HG02642 (cell line): ENCODE data around the gene CNMD.

ENCODE experiments used
- ATAC-seq: cut with Tn5 transposase; IDR thresholded peaks from one replicate; pipeline ENCODE4 v1.9.1; 2021; ENCODE audit warnings: mild to moderate bottlenecking; ENCODE audit not compliant: unreplicated experiment, poor library complexity

CNMD gene

DNA sequence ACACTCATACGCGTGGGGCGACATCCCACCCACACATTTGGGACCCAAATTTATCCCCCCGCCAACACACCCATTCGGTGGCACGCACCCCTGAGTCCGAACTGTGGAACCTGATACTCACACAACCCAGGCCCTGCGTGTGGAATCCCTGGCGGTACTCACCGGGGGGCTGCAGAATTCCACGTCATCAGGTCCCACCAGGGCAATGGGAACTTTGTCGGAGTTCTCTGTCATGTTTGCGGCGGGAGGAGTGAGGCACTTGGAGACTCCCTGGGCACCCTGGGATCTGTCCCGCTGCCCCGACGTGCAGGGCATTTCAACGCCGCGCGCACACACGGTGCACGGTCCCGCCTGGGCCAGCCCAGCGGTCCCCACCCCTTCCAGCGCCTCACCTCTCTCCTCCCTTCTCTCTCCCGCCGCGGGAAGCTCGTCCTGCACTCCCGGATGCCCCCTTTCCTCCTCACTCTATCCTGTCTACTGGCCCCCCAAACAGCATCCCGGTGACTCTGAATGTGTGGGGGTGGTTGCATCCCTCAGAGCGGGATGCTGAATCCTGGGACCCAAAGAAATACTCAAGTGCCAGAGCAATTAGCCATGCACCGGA lies at the start of gene CNMD:
Gene CNMD (minus strand): TSS at position 353 of the 604 bp plus-strand sequence. CDS start 119 bp downstream, at position 234.
- no peak for ATAC-seq

DNA sequence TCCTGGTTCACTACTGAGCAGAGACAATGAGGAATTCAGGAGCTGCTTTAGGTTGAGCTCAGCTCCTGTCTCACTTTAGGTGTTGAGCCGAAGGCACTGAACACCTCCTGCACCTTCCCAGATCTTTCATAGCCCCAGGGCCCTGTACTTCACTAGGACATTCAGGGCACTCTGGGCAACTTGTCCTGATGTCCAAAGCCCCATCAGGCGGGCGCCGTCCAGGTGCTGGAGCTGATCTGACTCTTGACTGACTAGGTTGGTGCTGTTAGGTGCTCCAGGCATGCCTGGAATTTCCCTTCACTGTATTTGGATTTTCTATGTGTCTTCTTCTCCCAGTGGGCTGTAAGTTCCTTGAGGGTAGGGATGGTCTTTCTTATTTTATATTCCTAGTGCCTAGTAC lies 48.4 kb upstream of the CNMD start:
- ATAC-seq = no peak

DNA sequence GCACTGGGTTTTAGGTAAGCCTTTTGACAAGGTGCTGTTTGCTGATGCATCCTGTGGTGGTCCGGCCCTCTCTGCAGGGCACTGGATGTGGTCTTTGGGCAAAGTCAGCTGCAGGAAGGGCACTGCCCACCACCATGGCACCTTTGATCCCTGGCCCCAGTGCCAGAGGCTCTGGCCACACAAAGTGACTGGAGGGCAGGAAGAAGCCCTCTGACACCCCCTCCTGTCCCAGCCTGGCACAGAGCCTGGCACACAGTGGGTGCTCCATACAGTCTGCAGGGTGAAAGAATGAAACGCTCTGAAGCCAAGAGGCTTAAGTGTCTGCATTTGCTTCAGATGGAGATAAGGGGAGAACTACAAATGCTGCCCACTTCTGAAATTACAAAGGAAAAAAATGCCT lies 47.6 kb upstream of the CNMD start:
- no peak for ATAC-seq

DNA sequence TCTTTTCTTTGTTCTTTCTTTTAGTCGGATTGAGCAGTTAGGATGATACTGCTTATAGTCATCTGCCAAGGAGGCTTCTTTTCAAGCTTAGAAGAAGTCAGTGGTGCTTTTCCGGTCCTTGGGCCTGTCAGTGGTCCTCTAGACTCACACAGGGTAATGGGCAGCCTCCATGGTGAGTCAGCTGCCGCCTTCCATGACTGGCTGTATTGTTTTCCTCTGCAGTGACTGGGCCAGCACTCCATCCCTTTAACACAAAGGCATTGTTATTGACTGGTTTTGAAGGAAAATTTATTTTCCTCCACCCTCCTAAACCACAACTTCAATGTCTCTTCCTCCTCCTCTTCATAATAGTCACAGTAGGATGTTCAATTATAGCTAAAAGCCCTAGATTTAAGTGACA lies 47.1 kb upstream of the CNMD start:
- no peak for ATAC-seq

DNA sequence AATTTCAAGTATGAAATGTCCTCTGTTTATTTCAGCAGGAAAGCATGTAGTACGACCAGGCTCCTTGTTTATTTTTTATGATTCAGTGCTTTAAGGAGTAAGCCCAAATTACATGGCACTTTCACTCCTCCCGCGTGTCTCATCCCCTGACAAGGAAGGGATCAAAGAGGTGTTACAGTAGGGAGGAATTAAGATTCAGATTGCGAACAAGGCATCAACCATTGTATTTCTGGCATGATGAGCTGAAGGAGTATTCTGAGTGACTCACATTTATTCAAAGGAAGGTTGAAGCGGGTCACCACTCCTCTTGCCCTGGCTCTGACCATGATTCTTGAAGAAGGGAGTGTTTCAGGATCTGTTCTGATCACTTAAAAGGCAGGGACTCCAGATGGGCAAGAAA lies 46.1 kb upstream of the CNMD start:
- no peak for ATAC-seq

DNA sequence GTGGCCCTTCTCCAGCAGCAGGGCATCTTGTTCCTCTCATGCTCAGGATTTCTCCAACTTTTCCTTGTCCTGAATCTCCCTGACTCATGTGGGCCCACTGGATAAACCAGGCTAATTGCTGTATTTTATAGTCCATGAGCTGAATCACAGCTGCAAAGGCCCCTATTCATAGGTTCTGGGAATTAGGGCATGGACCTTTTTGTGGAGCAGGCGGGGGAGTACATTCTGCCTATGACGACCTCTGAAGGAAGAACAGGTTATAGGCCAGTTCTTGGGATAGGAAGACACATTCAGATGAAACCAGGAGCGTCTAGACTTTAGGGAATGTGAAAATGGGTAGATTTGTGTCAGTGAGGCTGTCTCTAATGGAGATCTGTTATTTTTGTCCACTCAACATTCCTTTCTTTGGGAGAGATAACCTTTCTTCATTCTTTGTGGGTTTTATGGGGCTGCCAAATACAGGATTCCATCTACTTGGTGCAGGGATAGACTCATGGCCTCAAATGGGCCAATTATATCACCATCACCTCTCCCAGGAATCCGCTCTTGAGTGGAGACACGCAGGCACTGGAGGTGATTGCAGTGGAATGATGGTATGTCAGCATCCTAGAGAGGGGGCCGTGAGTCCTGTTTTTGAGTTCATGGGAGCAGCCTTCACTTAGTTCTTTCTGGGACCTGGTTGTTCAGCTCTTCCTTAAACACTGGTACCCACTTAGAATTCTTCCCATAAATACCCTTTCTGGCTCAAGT lies 45.1 kb upstream of the CNMD start:
- no peak for ATAC-seq

DNA sequence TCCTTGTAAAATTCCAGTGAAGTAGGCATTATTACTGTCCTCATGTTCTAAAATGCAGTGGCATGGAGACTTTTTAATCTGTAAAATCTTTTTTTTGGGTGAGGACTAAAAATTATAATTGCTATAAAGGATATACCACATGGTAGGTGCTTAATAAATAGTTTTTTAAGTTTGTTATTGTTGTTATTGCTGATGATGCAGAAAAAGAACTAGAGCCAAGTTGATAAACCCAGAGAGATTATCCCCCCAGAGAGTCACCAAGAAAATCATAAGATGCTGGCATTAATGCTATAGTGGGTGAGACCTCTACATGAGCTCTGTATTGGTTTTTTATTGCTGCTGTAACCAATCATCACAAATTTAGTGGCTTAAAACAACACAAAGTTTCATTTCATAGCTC lies 44.3 kb upstream of the CNMD start:
- no peak for ATAC-seq

DNA sequence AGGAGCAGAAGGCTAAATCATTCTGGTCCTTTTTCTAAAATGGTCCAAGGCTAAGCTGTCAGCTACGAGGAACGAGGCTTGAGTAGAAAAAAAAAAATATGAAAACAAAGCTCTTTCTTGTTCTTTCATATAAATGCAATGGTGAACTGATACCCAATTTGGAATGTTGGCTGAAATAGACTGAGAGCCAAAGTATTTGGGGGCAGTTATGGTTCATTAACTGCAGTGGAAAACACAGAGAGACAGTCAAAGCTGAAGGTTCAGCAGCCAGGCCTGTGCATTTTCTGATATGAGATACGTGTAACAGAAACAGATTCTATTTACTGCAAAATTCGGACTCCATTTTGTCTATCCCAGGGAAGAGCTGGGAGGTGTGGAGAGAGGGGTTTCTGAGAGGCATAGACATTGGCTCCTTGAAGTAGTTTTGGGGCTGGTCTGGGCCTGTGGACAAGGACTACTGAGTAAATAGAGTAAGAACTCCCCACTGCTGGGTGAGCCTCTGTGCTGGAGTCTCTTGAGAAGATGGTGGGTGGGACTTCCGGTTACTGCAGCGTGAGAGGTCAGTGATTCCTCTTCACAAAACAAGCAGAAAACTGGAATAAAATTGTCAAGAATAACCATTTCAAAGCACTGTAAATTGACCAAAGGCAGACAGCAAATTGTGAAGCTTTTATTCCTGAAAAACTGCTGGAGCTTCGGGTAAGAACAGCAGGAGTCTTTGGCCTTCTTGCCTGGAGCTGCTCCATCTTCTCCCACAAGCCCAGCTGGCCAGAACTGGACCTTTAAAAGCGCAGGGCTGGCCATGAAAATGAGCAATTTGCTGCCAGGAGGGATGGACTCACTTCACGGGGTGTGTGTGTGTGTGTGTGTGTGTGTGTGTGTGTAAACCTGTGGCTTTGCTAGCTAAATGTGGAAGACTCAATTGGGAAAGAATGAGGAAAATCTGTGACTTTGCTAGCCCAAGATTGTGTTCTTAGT lies 43.1 kb upstream of the CNMD start:
- ATAC-seq = no peak

DNA sequence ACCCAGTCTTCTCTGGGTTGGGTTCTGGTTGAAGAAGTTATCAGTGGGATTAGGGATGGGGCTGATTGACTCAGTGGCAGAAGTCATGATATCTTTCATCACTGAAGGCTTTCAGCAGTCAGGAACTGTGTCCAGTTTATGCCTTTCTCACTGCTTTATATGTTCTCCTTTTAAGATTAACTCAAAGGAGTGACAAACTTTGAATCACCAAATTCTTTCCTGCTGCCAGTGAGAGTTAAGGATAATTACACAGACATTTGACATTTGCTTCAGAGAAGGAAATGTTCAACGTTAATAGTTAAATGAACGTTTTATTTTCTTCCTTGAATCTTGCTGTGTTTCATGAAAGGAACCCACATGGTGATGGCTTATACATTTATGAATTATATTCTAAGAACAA lies 41.0 kb upstream of the CNMD start:
- no peak for ATAC-seq

DNA sequence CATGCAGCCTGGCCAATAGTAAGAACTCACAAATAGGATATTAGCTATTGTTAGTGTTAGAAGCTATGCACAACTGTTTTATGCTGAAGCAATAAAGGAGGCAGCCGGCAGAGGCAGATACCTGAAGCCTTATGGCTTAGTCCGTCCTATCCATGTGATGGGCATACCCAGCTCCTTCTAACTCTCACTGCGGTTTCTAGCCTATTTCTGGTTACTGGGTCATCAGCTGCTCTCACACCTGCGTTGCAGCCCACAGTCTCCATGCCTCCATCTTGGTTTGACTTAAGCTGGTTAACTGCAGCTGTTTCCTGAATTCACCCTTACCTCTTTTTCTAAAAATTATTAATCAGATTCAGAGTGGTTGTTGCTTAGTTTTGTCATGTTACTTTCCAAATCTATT lies 40.5 kb upstream of the CNMD start:
- ATAC-seq = no peak

DNA sequence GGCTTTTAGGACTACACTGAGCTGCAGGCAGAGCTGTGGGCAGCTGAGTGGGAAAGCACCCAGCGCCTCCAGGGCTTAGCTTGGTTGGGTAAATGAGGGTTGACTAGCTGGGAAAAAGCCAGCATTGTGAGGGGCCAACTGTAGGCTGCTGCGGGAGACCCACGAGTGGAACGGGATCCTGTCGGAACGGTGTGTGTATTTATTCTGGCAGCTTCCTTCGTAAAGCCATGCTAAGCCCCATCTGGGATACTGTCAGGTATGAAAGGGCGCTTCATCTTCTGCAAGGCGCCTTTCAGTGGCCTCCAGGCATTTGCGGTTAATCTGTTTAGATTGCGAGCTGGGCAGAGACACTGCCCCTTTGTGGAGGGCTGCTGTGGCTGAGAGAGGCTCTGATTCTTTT lies 39.5 kb upstream of the CNMD start:
- ATAC-seq = no peak

DNA sequence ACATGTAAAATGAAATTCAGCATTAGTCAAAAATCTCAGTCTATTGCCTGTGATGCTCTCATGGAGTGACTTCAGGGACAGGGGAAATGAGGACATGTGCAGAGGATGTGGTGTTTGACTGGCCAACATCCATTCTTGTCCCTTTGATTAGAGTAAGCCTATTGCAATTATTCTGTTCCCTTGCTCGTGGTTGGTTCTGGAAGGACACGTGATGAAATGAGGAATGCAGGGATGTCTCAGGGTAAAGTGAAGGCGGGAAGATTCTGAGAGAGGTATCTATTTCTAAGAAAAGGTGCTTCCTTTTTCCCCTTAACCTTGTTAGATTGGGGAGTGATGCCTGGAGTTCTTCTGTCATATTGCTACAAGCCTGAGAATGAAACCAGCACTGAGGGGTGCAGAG lies 37.1 kb upstream of the CNMD start:
- ATAC-seq = no peak

DNA sequence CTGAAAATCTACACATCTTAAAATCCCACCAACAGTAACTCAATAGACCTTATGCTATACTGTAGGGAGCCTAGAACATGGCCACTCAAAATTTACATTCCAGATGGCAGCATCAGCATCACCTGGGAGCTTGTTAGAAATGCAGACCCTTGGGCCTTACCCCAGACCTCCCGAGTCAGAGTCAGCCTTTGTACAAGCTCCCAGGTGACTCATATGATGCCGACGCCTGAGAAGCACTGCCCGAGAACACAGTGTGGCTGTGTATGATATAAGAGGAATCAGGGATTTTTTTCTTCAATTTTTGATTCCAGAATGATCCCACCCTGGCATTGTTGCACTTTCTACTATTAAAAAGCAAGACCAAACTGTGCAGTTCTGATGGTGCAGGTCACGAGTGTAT lies 35.9 kb upstream of the CNMD start:
- ATAC-seq = no peak

DNA sequence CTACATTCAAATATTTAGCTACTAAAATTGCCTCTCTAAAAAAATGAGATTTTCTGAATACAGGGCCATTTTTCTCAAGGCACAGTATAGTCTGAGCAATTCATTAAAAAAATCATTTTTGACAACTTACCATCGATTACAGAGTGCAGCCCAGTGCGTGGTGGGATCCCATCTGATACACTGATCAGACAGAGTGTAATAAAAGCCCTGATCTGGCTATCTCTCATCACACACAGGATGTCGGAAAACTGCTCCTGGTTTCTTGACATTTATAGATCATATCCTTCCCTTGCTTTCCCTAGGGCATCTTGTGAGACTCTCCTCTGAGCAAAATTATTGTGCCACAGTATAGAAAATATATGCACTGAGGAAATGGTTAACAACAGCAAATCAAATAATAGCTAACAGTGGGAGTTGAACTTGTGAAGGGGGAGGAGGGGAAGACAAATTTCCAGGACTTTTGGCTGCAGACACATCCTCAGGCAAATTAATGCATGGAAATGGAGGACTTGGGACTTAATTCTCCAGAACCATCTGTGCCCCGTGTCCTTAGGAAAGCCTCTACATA lies 28.4 kb upstream of the CNMD start:
- ATAC-seq = no peak

DNA sequence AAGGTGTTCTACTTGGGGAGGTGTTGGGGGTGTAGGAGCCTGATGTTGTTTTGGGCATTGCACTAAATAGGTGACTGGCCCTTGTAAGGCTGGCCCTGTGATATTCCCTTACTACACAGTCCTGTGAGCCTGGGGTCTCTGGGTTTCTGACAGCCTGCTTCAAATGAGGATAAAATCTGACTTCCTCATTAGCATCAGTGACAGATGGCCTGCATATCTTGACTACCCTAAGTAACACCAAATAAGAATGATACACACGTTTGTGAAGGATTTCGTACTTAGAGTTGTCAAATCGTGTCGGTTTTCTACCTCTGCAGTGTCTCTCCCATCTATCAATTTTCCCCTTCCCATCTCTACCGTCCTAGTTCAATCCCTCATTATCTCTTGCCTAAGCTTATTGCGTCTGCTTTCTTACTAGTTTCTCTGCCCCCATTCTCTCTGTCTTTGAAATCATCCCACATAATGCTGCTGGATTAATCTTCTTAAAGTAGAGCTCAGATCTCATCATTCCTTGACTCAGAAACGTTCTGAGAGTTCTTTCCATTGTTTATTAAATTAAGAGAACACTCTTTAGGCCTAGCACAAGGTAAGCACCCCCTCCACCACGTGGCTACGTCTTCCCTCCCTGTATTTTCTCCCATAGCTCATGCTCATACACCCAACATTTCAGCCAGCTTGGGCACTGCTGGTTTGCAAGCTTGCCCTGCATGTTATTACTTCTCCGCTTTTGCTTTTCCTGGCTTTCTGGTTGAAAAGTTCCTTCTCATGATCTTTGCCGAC lies 26.2 kb upstream of the CNMD start:
- no peak for ATAC-seq

DNA sequence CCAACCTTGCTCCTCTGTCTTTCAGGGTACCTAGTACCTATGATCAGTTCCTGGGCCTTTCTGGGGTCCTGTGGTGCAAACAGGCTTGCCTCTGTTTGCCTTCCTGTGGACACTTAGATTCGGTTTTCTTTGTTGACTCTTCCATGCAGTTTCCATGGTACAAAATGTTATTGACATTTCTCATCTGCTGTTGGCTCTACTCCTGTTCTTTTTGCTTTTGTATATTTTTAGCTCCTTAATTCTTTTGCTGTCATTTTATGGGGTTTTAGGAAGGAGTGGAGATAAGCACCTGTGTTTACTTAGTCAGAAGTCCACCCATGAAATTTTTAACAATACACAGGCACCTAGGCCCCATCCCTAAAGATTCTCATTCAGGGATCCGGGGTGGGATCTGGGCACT lies 20.5 kb upstream of the CNMD start:
- no peak for ATAC-seq

DNA sequence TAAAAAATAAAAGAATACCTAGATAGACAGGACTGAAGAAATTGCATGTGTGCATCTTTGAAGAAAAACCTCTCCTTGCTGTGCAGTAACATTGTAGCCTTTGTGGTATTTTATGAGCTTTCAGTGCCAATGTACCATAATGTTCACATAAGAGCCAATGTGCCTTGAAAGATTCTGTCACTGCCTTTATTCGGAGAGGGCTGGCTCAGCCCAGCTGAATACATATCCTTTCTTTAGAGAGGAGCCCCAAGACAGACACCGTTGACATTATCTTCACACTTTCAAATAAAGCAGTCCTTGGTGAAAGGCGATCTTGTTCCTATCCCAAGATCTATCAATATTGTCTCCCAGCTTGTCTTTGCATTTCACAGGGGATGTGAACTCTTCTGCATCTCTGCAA lies 18.5 kb upstream of the CNMD start:
- ATAC-seq = no peak

DNA sequence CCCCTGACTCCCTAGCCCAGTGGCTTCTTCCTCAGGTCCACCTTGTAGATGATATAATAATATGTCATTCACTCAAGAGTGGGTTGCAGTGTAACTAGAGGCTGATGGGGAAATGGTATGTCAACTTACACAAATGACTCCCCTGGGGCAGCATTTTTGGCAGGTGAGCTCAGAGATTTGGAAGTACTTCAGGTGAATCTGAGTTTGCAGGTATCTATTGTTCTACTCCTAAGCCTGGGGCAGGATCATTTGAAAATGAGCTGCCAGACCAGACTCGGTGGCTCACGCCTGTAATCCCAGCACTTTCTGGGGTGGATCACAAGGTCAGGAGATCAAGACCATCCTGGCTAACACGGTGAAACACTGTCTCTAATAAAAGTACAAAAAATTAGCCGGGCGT lies 11.6 kb upstream of the CNMD start:
- no peak for ATAC-seq

DNA sequence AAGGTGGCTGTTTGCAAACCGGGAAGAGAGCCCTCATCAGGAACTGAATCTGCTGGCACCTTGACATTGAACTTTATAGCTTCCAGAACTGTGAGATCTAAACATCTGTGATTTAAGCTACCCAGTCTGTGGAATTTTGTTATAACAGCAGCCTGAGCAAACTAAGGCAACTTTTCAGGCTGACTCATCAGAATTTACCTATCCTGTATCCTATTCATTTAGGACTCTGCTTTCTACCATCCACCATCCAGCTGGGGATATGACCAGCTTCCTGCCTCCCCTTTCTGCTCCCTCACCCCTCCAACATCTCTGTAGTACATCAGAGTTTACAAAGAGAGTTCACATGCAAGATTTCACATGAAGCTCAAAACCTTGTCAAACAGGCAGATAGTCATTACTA lies 11.1 kb upstream of the CNMD start:
- no peak for ATAC-seq

DNA sequence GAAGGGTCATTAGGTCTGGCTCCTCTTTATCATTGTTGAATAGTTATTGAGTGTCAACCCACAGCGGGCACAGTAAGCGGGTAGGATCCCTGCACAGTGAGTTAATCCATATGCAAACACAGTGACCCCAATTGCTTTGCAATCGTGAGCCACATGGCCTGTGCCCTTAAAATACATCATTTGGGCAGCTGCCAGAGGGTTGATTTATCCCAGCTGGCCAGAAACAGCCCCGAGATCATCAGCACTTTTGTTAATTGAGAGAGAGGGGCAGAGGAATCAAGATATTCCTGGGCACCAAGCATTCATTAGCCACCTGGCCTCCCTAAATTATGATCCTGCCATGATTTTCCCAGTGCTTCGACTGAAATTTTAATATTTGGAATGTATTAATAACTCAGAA lies 9.8 kb upstream of the CNMD start:
- ATAC-seq = no peak
